NT2/D1 (cell line): ENCODE results near the gene GSS.

ENCODE experiments used
- SUZ12 ChIP-seq: IDR thresholded peaks from 2 replicates; pipeline ENCODE4 v1.6.1; 2011; ENCODE audit not compliant: insufficient read length, insufficient read depth; ENCODE audit errors: extremely low read depth
- YY1 ChIP-seq: IDR thresholded peaks from 2 replicates; pipeline ENCODE4 v1.6.1; 2011; ENCODE audit not compliant: insufficient read length, insufficient read depth
- ZNF274 ChIP-seq: IDR thresholded peaks from 2 replicates; pipeline ENCODE4 v1.6.1; 2011; ENCODE audit warnings: mild to moderate bottlenecking, low read depth, low read length

DNA sequence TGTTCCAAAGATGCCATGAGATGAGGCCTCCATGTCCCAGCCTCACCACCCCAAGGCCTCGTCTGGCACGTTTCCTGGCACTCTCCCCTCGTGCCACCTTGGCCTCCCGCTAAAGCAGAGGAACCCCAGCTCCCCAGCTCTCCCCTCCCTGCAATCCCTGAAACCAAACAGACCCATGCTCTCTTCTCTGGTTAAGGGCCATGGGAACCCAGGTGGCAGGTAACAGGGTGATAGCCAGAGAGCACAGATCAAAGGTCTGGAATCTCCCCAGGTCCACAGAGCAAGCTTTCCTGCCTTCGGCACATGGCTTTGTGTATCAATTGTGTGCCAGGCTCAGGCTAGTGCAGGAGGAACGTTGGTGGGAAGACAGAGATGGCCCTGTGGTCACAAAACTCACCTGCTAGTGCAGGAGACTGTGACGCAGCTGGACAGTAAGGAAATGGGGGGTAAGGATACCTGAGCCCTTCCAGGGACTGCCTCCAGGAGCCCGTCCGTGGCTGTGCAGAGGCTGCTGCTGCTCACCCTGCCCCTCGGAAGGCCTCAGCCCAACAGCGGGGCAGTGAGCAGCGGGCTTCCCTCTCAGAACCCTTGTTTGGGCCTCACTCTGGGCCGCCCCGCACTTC lies 39.0 kb upstream of the GSS start:
- no peak for TF ChIP-seq SUZ12
- no peak for TF ChIP-seq ZNF274
- no peak for TF ChIP-seq YY1
